ENCODE data around the gene ZBTB5.
"Not testable (repeated sequence)": the region's sequence is repeated elsewhere in the genome, so short reads cannot be mapped to it uniquely, and the experiment has no call there.

The ZBTB5 gene

GRCh38 chr9:37452611-37453010, 12.6 kb downstream of the ZBTB5 start:
- DNase-seq (ENCODE audit: low read depth in 1 of 2, low spot score in 1 of 2), result no peak

- no peak for DNase-seq (ENCODE audit: low read depth in 1 of 2, low spot score in 1 of 2)
Measured at GRCh38 chr9:37451628-37452027, 13.6 kb downstream of the ZBTB5 start.

- DNase-seq (ENCODE audit: low read depth in 1 of 2, low spot score in 1 of 2), result no peak
Measured at GRCh38 chr9:37449862-37450632, 15.2 kb downstream of the ZBTB5 start.

GRCh38 chr9:37447111-37447510, 18.1 kb downstream of the ZBTB5 start:
- DNase-seq (ENCODE audit: low read depth in 1 of 2, low spot score in 1 of 2), result no peak

GRCh38 chr9:37446401-37446800, 18.8 kb downstream of the ZBTB5 start:
- no peak for DNase-seq (ENCODE audit: low read depth in 1 of 2, low spot score in 1 of 2)

GRCh38 chr9:37445832-37446231, 19.4 kb downstream of the ZBTB5 start:
- DNase-seq (ENCODE audit: low read depth in 1 of 2, low spot score in 1 of 2), result no peak

- DNase-seq (ENCODE audit: low read depth in 1 of 2, low spot score in 1 of 2), result no peak
Measured at GRCh38 chr9:37444890-37445289, 20.4 kb downstream of the ZBTB5 start.

GRCh38 chr9:37443566-37443965, 21.7 kb downstream of the ZBTB5 start:
- DNase-seq (ENCODE audit: low read depth in 1 of 2, low spot score in 1 of 2), result no peak

- no peak for DNase-seq (ENCODE audit: low read depth in 1 of 2, low spot score in 1 of 2)
Measured at GRCh38 chr9:37442556-37442955, 22.7 kb downstream of the ZBTB5 start.

- DNase-seq (ENCODE audit: low read depth in 1 of 2, low spot score in 1 of 2), result no peak
Measured at GRCh38 chr9:37441776-37442370, 23.4 kb downstream of the ZBTB5 start.

GRCh38 chr9:37438359-37438758, 26.9 kb downstream of the ZBTB5 start:
- no peak for DNase-seq (ENCODE audit: low read depth in 1 of 2, low spot score in 1 of 2)

GRCh38 chr9:37437621-37438020, 27.6 kb downstream of the ZBTB5 start:
- no peak for DNase-seq (ENCODE audit: low read depth in 1 of 2, low spot score in 1 of 2)

GRCh38 chr9:37437010-37437409, 28.2 kb downstream of the ZBTB5 start:
- no peak for DNase-seq (ENCODE audit: low read depth in 1 of 2, low spot score in 1 of 2)

GRCh38 chr9:37436540-37436939, 28.7 kb downstream of the ZBTB5 start:
- DNase-seq (ENCODE audit: low read depth in 1 of 2, low spot score in 1 of 2), result no peak

- no peak for DNase-seq (ENCODE audit: low read depth in 1 of 2, low spot score in 1 of 2)
Measured at GRCh38 chr9:37433867-37434371, 31.3 kb downstream of the ZBTB5 start.

GRCh38 chr9:37432020-37432419, 33.2 kb downstream of the ZBTB5 start:
- no peak for DNase-seq (ENCODE audit: low read depth in 1 of 2, low spot score in 1 of 2)

- no peak for DNase-seq (ENCODE audit: low read depth in 1 of 2, low spot score in 1 of 2)
Measured at GRCh38 chr9:37430841-37431597, 34.2 kb downstream of the ZBTB5 start.

GRCh38 chr9:37429441-37430285, 35.6 kb downstream of the ZBTB5 start:
- no peak for DNase-seq (ENCODE audit: low read depth in 1 of 2, low spot score in 1 of 2)

- no peak for DNase-seq (ENCODE audit: low read depth in 1 of 2, low spot score in 1 of 2)
Measured at GRCh38 chr9:37428345-37428744, 36.9 kb downstream of the ZBTB5 start.

GRCh38 chr9:37426846-37427245, 38.4 kb downstream of the ZBTB5 start:
- DNase-seq (ENCODE audit: low read depth in 1 of 2, low spot score in 1 of 2), result no peak

GRCh38 chr9:37426431-37426830, 38.8 kb downstream of the ZBTB5 start:
- not testable (repeated sequence) for DNase-seq (ENCODE audit: low read depth in 1 of 2, low spot score in 1 of 2)
